CD14-positive monocyte (primary cell): Measurements from ENCODE around the gene IFI35. TPM values are rescaled to one million over a fixed set of nuclear protein-coding genes. Genes with fewer than 3 reads are reported as not detected.

Source experiments
- DNase-seq, 3 donors: peaks; one replicate each; pipeline ENCODE4 v3.0.0-alpha.2; 2011 to 2022
- H2AFZ ChIP-seq: 2 replicates; pipeline ENCODE4 v1.6.0; 2012; ENCODE audit warnings: mild to moderate bottlenecking, low read depth, low read length, inconsistent platforms; ENCODE audit not compliant: insufficient read depth, poor library complexity, severe bottlenecking
- H3K27ac ChIP-seq, 2 donors: 1 replicate in 1 of 2; 2 replicates in 1 of 2; pipeline ENCODE4 v1.5.1; 2012 to 2013; ENCODE audit warnings: low read length in 2 of 2, control low read depth in 1 of 2, inconsistent platforms in 1 of 2, low read depth in 1 of 2, mild to moderate bottlenecking in 1 of 2
- H3K27me3 ChIP-seq, 2 donors: one replicate each; pipeline versions ENCODE4 v1.6.0 to v1.6.1; 2011 to 2013; ENCODE audit warnings: low read length in 2 of 2; ENCODE audit not compliant: control insufficient read depth in 2 of 2, insufficient read depth in 2 of 2
- H3K36me3 ChIP-seq, 2 donors: replicated peaks in 1 of 2; 1 replicate in 1 of 2; 2 replicates in 1 of 2; pipeline versions ENCODE4 v1.5.1 to v1.6.1; 2012 to 2013; ENCODE audit warnings: low read length in 2 of 2, control low read depth in 1 of 2, inconsistent platforms in 1 of 2, mild to moderate bottlenecking in 1 of 2; ENCODE audit not compliant: insufficient read depth in 2 of 2, control insufficient read depth in 1 of 2
- H3K4me1 ChIP-seq, 2 donors: 1 replicate in 1 of 2; 2 replicates in 1 of 2; pipeline versions ENCODE4 v1.5.1 to v1.6.1; 2012 to 2013; ENCODE audit warnings: low read length in 2 of 2, control low read depth in 1 of 2, inconsistent platforms in 1 of 2, mild to moderate bottlenecking in 1 of 2, moderate library complexity in 1 of 2; ENCODE audit not compliant: insufficient read depth in 2 of 2, control insufficient read depth in 1 of 2
- H3K4me2 ChIP-seq: replicated peaks from 2 replicates; pipeline ENCODE3; 2012; ENCODE audit warnings: low read length, moderate library complexity, mild to moderate bottlenecking; ENCODE audit not compliant: poor library complexity, severe bottlenecking; ENCODE audit errors: extremely low read depth
- H3K4me3 ChIP-seq, 3 experiments: fragments of 200-600 bp in 1 of 3; sonication (generic) in 1 of 3; replicated peaks in 1 of 3; 1 replicate in 2 of 3; 2 replicates in 1 of 3; pipeline ENCODE4 v1.5.1; 2011 to 2013; ENCODE audit warnings: low read length in 3 of 3, mild to moderate bottlenecking in 3 of 3, control low read depth in 2 of 3, low read depth in 2 of 3, inconsistent platforms in 1 of 3, moderate library complexity in 1 of 3
- H3K79me2 ChIP-seq: 2 replicates; pipeline ENCODE4 v1.6.0; 2012; ENCODE audit warnings: mild to moderate bottlenecking, control low read depth, inconsistent platforms, low read length, moderate library complexity; ENCODE audit not compliant: insufficient read depth
- H3K9ac ChIP-seq: 2 replicates; pipeline ENCODE4 v1.6.0; 2017; ENCODE audit warnings: low read length, mild to moderate bottlenecking; ENCODE audit not compliant: insufficient read depth, poor library complexity, severe bottlenecking
- H3K9me3 ChIP-seq, 2 donors: replicated peaks in 1 of 2; 1 replicate in 1 of 2; 2 replicates in 1 of 2; pipeline versions ENCODE4 v1.5.1 to v1.6.1; 2012 to 2013; ENCODE audit warnings: low read length in 2 of 2, control low read depth in 1 of 2; ENCODE audit not compliant: control insufficient read depth in 1 of 2, insufficient read depth in 1 of 2
- H4K20me1 ChIP-seq: 2 replicates; pipeline ENCODE4 v1.6.0; 2012; ENCODE audit warnings: mild to moderate bottlenecking, low read length, control low read depth, moderate library complexity; ENCODE audit not compliant: insufficient read depth
- H3K27ac Mint-ChIP-seq, 7 donors: one replicate each; pipeline ENCODE4 v1.8.0; 2020; ENCODE audit warnings: mild to moderate bottlenecking in 7 of 7, mixed read lengths in 7 of 7, moderate library complexity in 6 of 7, inconsistent platforms in 2 of 7
- H3K27me3 Mint-ChIP-seq, 3 donors: one replicate each; pipeline ENCODE4 v1.8.0; 2021 to 2022; ENCODE audit warnings: low read depth in 3 of 3, mild to moderate bottlenecking in 3 of 3, mixed read lengths in 3 of 3, moderate library complexity in 3 of 3, inconsistent platforms in 1 of 3
- H3K36me3 Mint-ChIP-seq, 2 donors: one replicate each; pipeline ENCODE4 v1.8.0; 2020; ENCODE audit warnings: mixed read lengths in 2 of 2, inconsistent platforms in 1 of 2, mild to moderate bottlenecking in 1 of 2
- H3K4me1 Mint-ChIP-seq: one replicate; pipeline ENCODE4 v1.8.0; 2020; ENCODE audit warnings: mild to moderate bottlenecking, mixed read lengths
- H3K4me3 Mint-ChIP-seq, 2 donors: one replicate each; pipeline ENCODE4 v1.8.0; 2020; ENCODE audit warnings: mild to moderate bottlenecking in 2 of 2, mixed read lengths in 2 of 2, moderate library complexity in 1 of 2
- H3K9me3 Mint-ChIP-seq, 7 donors: one replicate each; pipeline ENCODE4 v1.8.0; 2020 to 2022; ENCODE audit warnings: mixed read lengths in 7 of 7, mild to moderate bottlenecking in 6 of 7, moderate library complexity in 6 of 7, inconsistent platforms in 2 of 7
- CTCF ChIP-seq: fragments of 200-600 bp; IDR thresholded peaks from one replicate; pipeline ENCODE4 v1.8.0; 2022; ENCODE audit warnings: antibody characterized with exemption, mild to moderate bottlenecking
- WGBS: methylation state at CpG from one replicate; pipeline ENCODE4 v1.1.5; 2013; ENCODE audit warnings: missing lambda C conversion rate; ENCODE audit not compliant: insufficient coverage; 5-methylcytosine and 5-hydroxymethylcytosine counted together
- intact Hi-C, 2 donors: fragments of 100-400 bp; cut with micrococcal nuclease; formaldehyde crosslinking; loops; one replicate each; pipeline versions ENCODE4 v1.15.0 to v1.15.1; 2023
- polyA plus RNA-seq, 3 donors: library from polyadenylated mRNA; depleted of rRNA in 1 of 3; unstranded in 2 of 3; stranded (reverse) in 1 of 3; fragments of 300-500 nt in 2 of 3; fragments of >200 nt in 1 of 3; fragmentation: Illumina TruSeq in 2 of 3; gene quantifications; 1 replicate in 2 of 3; 2 replicates in 1 of 3; pipeline ENCODE4 v1.2.3, GENCODE V29; 2012 to 2021

The IFI35 gene
- polyA plus RNA-seq, 3 donors = 76.9 to 152 (median 106) TPM

GRCh38 chr17:43025766-43026537 lies 19.4 kb downstream of the IFI35 start:
- Histone ChIP-seq H3K36me3 (no peaks in the 10 kb centered on the region), H3K27ac (no peak overlapping the region), H2AFZ (no peak overlapping the region), H3K9me3 (no peaks in the 10 kb centered on the region), H3K27me3 (peaks cover 0 to 15% of the 10 kb centered on the region in 2 donors), H4K20me1 (no peaks in the 10 kb centered on the region), H3K4me1 (peaks cover 22 to 36% of the 10 kb centered on the region in 2 donors), H3K4me2 (no peak overlapping the region), H3K9ac (no peak overlapping the region), H3K79me2 (peaks cover 9% of the 10 kb centered on the region), H3K4me3 (no peak overlapping the region)
- no peak overlapping the region for H3K27ac Mint-ChIP-seq
- peak overlapping the region in 1 of 2 donors; percentile 58 for H3K4me3 Mint-ChIP-seq
- H3K36me3 Mint-ChIP-seq = peaks cover 0 to 3% of the 10 kb centered on the region in 2 donors
- 76% methylated on average over 7 of the region's 16 CpGs for WGBS
- H3K9me3 Mint-ChIP-seq = peaks cover 0 to 3% (median 0%) of the 10 kb centered on the region in 7 donors
- peaks cover 33% of the 10 kb centered on the region for H3K4me1 Mint-ChIP-seq
- intact Hi-C loops = loop anchor here in 1 of 2 donors (10.0 kb wide), 2 partner anchors 99 to 149 kb away; partner anchors contain the start of genes BRCA1 and NBR1
- TF ChIP-seq CTCF = no peak
- no peak for DNase-seq
- peaks cover 8 to 30% (median 16%) of the 10 kb centered on the region in 3 donors for H3K27me3 Mint-ChIP-seq

- peaks cover 8 to 30% (median 16%) of the 10 kb centered on the region in 3 donors for H3K27me3 Mint-ChIP-seq
- TF ChIP-seq CTCF = no peak
- peaks cover 0 to 3% (median 0%) of the 10 kb centered on the region in 7 donors for H3K9me3 Mint-ChIP-seq
- H3K79me2 ChIP-seq = peaks cover 7% of the 10 kb centered on the region
- H3K27ac Mint-ChIP-seq = no peak overlapping the region
- H3K9ac ChIP-seq = no peak overlapping the region
- H3K36me3 Mint-ChIP-seq = peaks cover 0 to 3% of the 10 kb centered on the region in 2 donors
- H4K20me1 ChIP-seq = no peaks in the 10 kb centered on the region
- H3K4me1 Mint-ChIP-seq = peaks cover 30% of the 10 kb centered on the region
- no peak overlapping the region for H3K4me3 ChIP-seq
- WGBS = 95% methylated on average over 4 of the region's 5 CpGs
- no peak overlapping the region for H3K4me2 ChIP-seq
- H3K4me1 ChIP-seq = peaks cover 18 to 29% of the 10 kb centered on the region in 2 donors
- no peak for DNase-seq
- peaks cover 0 to 15% of the 10 kb centered on the region in 2 donors for H3K27me3 ChIP-seq
- no peaks in the 10 kb centered on the region for H3K9me3 ChIP-seq
- no peaks in the 10 kb centered on the region for H3K36me3 ChIP-seq
- no peak overlapping the region for H3K27ac ChIP-seq
- intact Hi-C loops = loop anchor here in 1 of 2 donors (10.0 kb wide), 2 partner anchors 98 to 148 kb away; partner anchors contain the start of genes BRCA1 and NBR1
- no peak overlapping the region for H3K4me3 Mint-ChIP-seq
- no peak overlapping the region for H2AFZ ChIP-seq
Observed at GRCh38 chr17:43026595-43026994, 20.0 kb downstream of the IFI35 start.
